Right renal pelvis (tissue), 4 donors: Measurements from ENCODE around the gene YBEY. TPM values are rescaled to one million over a fixed set of nuclear protein-coding genes. Genes with fewer than 3 reads are reported as not detected.
"Not testable (repeated sequence)": the region's sequence is repeated elsewhere in the genome, so short reads cannot be mapped to it uniquely, and the experiment has no call there.

ENCODE experiments used
- DNase-seq, 4 donors: peaks; one replicate each; pipeline ENCODE4 v3.0.0-alpha.2; 2013; ENCODE audit warnings: low read depth in 4 of 4, low spot score in 3 of 4, missing footprints in 1 of 4
- polyA plus RNA-seq, 4 donors: library from polyadenylated mRNA; unstranded; fragments of 120-200 nt; gene quantifications; one replicate each; pipeline ENCODE4 v1.2.1, GENCODE V29; 2013; ENCODE audit not compliant: insufficient read length in 4 of 4

Gene YBEY
- polyA plus RNA-seq = 10 to 100 TPM; 19.9 to 24.6 (median 20.7) TPM

GRCh38 chr21:46285761-46286647, at the start of gene YBEY:
Gene YBEY, plus strand, starts transcription at chr21:46286342. Its CDS starts 572 bp downstream, at chr21:46286914.
- DNase-seq = peak; percentile 74 to 87 (median 84)

GRCh38 chr21:46237474-46237873, 48.7 kb upstream of the YBEY start:
- no peak for DNase-seq

DNA sequence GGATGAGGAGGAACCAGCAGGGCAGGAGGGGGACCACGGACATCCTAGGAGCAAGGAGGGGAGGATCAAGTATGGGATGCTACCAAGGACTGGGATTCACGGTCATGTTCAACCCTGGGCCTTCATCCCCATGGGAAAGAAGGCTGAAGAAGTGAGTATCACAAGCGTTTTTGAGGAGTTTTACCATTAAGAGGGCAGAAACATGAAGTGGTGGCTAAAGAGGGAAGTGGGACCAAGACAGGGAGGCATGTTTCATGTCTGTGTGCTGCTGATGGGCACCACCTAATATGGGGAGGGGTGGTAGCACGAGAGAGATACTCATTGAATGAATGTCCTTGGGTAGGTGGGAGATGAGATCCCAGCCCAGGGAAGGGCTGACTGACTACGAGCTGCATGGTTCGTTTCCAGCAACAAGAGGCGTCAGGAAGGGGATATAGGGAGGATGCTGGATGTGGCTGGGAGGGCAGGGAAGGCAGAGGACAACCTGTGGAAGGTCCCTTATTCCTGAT, 46.3 kb upstream of the YBEY start:
- no peak for DNase-seq

DNA sequence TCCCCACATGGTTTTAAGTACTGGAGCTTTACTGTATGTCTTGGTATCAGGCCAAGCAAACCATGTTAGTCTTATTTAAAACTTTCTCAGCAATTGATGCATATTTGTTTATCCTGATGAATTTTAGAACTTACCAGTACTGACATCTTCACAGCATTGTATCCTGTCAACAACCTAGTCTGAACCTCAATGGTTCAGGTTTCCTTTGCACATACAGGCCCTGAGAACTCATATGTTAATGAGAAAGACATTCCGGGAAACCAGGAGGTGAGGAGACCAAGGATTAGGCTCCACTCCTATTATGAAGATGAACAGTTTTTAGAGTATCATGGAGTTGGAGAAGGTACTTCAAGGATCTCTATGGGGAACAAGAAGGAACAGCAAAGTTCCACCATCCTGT, 44.6 kb upstream of the YBEY start:
- not testable (repeated sequence) for DNase-seq

GRCh38 chr21:46243325-46243724, 42.8 kb upstream of the YBEY start:
- no peak for DNase-seq

DNA sequence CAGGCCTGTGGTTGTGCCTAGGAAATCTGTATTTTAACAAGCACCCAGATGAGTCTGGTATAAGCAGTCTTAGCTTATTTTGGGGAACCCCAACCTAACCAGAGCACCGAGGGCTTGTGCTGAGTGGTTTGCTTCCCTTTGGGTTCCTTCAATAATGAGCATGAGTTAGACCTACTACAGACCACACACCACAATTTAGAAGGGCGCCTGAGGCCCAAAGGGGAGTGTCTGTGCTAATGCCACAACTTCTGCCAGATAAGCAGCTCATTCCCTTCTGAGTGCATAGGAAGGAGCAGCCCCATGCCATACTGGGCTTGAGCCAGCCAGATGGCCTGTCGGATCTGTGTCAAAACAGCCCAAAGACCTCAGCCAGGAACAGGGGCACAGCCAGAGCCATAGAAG, 42.2 kb upstream of the YBEY start:
- DNase-seq = no peak

DNA sequence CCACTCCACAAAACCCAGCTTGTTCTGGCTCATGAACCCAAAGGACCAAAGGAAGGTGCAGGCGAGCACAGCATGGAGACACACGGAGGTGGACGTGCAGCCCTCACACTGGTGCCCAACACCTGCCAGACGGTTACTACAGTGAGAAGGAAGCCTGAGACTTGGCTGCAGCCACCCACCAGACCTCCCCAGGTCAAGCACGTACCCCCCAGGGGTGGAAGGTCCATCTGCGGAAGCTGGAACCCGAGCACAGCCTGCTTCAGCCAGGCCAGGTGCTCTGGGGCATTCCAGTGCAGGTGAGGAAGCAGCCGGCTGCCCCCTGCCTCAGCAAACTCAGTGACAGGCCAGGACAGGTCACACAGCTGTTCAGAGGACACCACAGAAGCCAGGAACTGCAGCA, 41.5 kb upstream of the YBEY start:
- DNase-seq = no peak

DNA sequence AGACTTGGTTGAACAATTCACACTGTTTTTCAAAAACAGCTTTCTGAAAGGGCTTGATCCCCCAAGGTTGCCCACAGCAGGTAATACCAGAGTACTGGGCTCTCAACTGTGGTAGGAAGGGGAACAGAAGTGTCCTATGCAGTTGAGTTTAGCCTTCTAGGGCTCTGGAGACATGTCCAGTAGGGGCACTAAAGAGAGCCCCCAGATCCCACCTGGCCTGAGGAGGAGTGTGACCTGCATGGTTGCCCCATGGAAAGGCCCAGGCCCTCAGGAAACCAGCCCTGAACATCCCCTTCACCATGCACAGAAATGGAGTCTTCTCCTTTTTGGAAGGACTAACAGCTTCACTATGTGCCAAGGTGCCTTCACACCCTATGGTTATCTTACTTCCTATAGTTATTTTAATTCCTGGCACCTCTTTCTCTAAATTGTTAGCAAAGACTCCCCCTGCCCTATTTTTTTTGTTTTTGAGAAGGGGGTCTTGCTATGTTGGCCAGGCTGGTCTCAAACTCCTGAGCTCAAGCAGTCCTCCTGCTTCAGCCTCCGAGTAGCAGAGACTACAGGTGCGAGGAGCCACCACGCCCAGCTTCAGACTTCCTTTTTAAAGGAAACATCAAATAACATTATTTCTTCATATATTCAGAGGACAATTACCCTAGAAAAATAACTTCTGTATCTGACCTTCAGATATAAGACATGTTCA, 40.8 kb upstream of the YBEY start:
- DNase-seq = no peak

- no peak for DNase-seq
These were observed 39.8 kb upstream of the YBEY start for GRCh38 chr21:46246345-46246744.

- DNase-seq = no peak
These were observed 38.3 kb upstream of the YBEY start for GRCh38 chr21:46247699-46248421.

GRCh38 chr21:46248422-46248782, 37.7 kb upstream of the YBEY start:
- no peak for DNase-seq

DNA sequence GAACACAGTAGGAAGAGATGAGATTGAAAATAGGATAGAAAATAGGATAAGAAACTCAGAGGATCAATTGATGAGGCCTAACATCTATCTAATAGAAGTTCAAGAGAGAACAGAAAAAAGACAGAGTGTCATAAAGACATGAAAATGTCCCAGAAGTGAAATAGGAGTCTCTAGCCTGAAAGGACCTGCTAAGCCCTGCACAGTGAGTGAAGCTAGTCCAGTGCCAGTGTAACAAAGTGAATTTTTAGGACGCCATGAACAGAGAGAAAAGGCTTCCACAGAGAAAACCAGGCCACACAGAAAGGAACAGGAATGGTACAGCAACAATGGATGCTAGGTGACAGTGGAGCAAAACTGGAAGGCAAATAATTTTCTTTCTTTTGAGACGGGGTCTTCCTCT, 37.3 kb upstream of the YBEY start:
- DNase-seq = no peak

GRCh38 chr21:46250146-46250725, 35.9 kb upstream of the YBEY start:
- DNase-seq = no peak

GRCh38 chr21:46252840-46253239, 33.3 kb upstream of the YBEY start:
- no peak for DNase-seq

DNA sequence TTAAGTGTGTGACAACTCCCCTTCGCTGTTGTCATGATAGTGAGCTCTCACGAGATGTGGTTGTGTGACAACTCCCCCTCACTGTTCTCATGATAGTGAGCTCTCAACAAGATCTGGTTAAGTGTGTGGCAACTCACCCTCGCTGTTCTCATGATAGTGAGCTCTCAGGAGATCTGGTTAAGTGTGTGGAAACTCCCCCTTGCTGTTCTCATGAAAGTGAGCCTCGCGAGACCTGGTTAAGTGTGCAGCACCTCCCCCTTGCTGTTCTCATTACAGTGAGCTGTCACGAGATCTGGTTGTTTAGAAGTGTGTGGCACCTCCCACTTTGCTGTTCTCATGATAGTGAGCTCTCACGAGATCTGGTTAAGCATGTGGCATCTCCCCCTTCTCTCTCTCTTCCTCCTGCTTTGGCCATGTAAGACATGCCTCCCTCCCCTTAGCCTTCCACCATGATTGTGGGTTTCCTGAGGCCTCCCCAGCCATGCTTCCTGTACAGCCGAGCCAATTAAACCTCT, 32.5 kb upstream of the YBEY start:
- DNase-seq = no peak

DNA sequence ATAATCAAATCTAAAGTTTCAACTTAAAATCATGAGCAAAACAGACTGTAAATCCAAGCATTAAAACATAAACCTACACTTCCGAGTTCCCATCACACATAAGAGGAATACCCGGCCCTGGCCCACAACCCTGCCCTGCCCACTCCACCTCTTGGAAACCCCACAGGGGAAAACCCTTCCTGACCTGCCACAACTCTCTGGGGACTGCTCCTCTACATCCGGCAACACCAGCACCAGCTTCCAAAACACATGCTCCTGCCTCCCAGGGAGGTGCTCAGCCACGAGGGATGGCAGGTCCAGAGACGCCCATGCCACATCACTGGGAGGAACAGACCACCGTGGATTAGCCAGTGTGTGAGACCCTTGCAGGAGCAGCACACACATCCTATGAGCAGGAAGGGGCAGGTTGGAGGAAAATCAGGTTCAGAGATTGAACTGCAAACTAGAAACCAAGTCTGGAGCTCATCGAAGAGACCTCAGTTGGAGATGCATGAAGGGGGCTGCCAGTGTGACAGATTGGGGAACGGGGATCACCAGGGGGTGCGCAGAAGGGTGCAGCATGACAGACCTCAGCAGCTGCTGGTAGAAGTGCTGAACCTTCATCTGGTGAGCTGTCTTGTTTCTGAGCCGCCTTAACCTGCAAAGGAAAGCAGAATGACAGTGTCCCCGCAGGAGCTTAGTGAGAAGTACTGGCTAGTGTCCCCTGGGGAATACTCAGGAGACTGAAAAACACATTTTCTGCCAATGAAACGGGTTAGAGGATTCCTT, 31.8 kb upstream of the YBEY start:
- no peak for DNase-seq

DNA sequence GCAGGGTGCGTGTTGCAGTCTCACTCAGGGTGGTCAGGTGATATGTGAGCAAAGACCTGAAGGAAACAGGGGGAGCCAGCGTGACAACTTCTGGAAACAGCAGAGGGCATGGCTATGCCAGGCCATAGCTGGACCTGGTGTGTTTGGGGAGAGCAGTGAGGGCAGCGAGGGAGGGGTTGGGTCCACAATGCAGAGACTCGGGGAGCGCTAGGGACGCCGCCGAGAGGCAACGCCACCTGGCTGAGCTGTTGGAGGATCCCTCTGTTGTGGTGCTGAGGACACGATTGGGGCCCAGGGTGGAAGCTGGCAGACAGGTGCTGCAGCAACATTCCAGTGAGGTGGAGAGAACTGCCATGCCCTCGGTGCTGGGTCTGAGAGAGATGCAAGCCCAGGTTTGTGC, 31.0 kb upstream of the YBEY start:
- DNase-seq = no peak

GRCh38 chr21:46255758-46256337, 30.3 kb upstream of the YBEY start:
- DNase-seq = no peak

GRCh38 chr21:46256501-46256994, 29.6 kb upstream of the YBEY start:
- no peak for DNase-seq
